Activated naive CD8-positive, alpha-beta T cell treated with anti-CD3 and anti-CD28 coated beads, Interleukin-2, amount 50 U/mL, for 16 hours (primary cell): ENCODE results near the gene LRRC3.
"Not testable (repeated sequence)": the region's sequence is repeated elsewhere in the genome, so short reads cannot be mapped to it uniquely, and the experiment has no call there.

Experiments
- DNase-seq: peaks from one replicate; pipeline ENCODE4 v3.0.0-alpha.2; 2020; ENCODE audit warnings: low read depth, low spot score

The LRRC3 gene

GRCh38 chr21:44478124-44478800 lies 23.0 kb downstream of the LRRC3 start:
- DNase-seq: no peak

- DNase-seq: no peak
Observed at GRCh38 chr21:44478801-44479167, 23.5 kb downstream of the LRRC3 start.

GRCh38 chr21:44479556-44480199 lies 24.4 kb downstream of the LRRC3 start:
- not testable (repeated sequence) for DNase-seq

- no peak for DNase-seq
Observed at GRCh38 chr21:44480200-44481053, 25.1 kb downstream of the LRRC3 start.

GRCh38 chr21:44482581-44483287 lies 27.4 kb downstream of the LRRC3 start:
- no peak for DNase-seq

GRCh38 chr21:44483288-44484237 lies 28.3 kb downstream of the LRRC3 start:
- no peak for DNase-seq

GRCh38 chr21:44484498-44485253 lies 29.4 kb downstream of the LRRC3 start:
- no peak for DNase-seq

- no peak for DNase-seq
Observed at GRCh38 chr21:44485254-44485793, 30.0 kb downstream of the LRRC3 start.

GRCh38 chr21:44485796-44486195 lies 30.5 kb downstream of the LRRC3 start:
- DNase-seq: no peak

- DNase-seq: no peak
Observed at GRCh38 chr21:44486302-44486701, 31.0 kb downstream of the LRRC3 start.

- DNase-seq: no peak
Observed at GRCh38 chr21:44487831-44488230, 32.5 kb downstream of the LRRC3 start.

- no peak for DNase-seq
Observed at GRCh38 chr21:44489962-44490361, 34.7 kb downstream of the LRRC3 start.

GRCh38 chr21:44490405-44490804 lies 35.1 kb downstream of the LRRC3 start:
- DNase-seq: no peak

- DNase-seq: no peak
Observed at GRCh38 chr21:44490816-44491215, 35.5 kb downstream of the LRRC3 start.

- DNase-seq: no peak
Observed at GRCh38 chr21:44492567-44493385, 37.5 kb downstream of the LRRC3 start.

- DNase-seq: no peak
Observed at GRCh38 chr21:44494418-44494817, 39.1 kb downstream of the LRRC3 start.

- DNase-seq: no peak
Observed at GRCh38 chr21:44494956-44495355, 39.6 kb downstream of the LRRC3 start.

GRCh38 chr21:44495611-44496563 lies 40.6 kb downstream of the LRRC3 start:
- DNase-seq: no peak
